PC-9 (cell line): ENCODE results near the gene THPO. TPM values are rescaled to one million over a fixed set of nuclear protein-coding genes. Genes with fewer than 3 reads are reported as not detected.

Experiments
- BruUV-seq: library from RNA; stranded (reverse); fragments of 400-500 nt; replicated peaks from 2 replicates; lab custom pipeline; 2021; lab: Mats Ljungman, UMichigan
- CTCF ChIA-PET: fragments of 300-600 bp; sonication (Branson Sonifier 250); formaldehyde crosslinking; loops from one replicate; lab custom pipeline; 2022; ENCODE audit warnings: antibody characterized with exemption; lab: Charles Lee
- POLR2A ChIA-PET: fragments of 300-600 bp; sonication (Branson Sonifier 250); formaldehyde crosslinking; loops from one replicate; lab custom pipeline; 2022; ENCODE audit warnings: antibody characterized with exemption; ENCODE audit not compliant: unreplicated experiment; lab: Charles Lee
- DNase-seq, 2 experiments: peaks; one replicate each; pipeline versions ENCODE4 v3.0.0 to v3.0.0-alpha.2; 2015 to 2022; ENCODE audit warnings: mixed read lengths in 1 of 2
- H2AFZ ChIP-seq: fragments of 200-600 bp; sonication (generic); 2 replicates; pipeline ENCODE4 v1.8.1; 2017; ENCODE audit warnings: antibody characterized with exemption
- H3F3A ChIP-seq: fragments of 200-600 bp; sonication (generic); 2 replicates; pipeline ENCODE4 v1.8.1; 2017; ENCODE audit warnings: antibody characterized with exemption, mild to moderate bottlenecking, low read depth; ENCODE audit not compliant: insufficient read depth
- H3K27ac ChIP-seq: fragments of 200-600 bp; sonication (generic); 2 replicates; pipeline ENCODE4 v1.6.1; 2016; ENCODE audit warnings: mixed run types
- H3K27me3 ChIP-seq: fragments of 200-600 bp; sonication (generic); 2 replicates; pipeline ENCODE4 v1.6.1; 2016; ENCODE audit warnings: low read depth, mixed run types; ENCODE audit not compliant: insufficient read depth
- H3K36me3 ChIP-seq: fragments of 200-600 bp; sonication (generic); 2 replicates; pipeline ENCODE4 v1.6.1; 2016; ENCODE audit warnings: low read depth, mixed run types
- H3K4me1 ChIP-seq: fragments of 200-600 bp; sonication (generic); replicated peaks from 2 replicates; pipeline ENCODE4 v1.6.1; 2016; ENCODE audit warnings: mixed run types; ENCODE audit not compliant: insufficient read depth
- H3K4me2 ChIP-seq: fragments of 200-600 bp; sonication (generic); 2 replicates; pipeline ENCODE4 v1.6.1; 2017; ENCODE audit warnings: mixed run types
- H3K4me3 ChIP-seq: fragments of 200-600 bp; sonication (generic); 2 replicates; pipeline ENCODE4 v1.6.1; 2016; ENCODE audit warnings: mixed run types
- H3K79me2 ChIP-seq: fragments of 200-600 bp; sonication (generic); 2 replicates; pipeline ENCODE4 v1.6.1; 2017; ENCODE audit warnings: low read depth, mixed run types
- H3K9me2 ChIP-seq: fragments of 200-600 bp; sonication (generic); 2 replicates; pipeline ENCODE4 v1.8.1; 2017; ENCODE audit warnings: mild to moderate bottlenecking; ENCODE audit not compliant: insufficient read depth
- H3K9me3 ChIP-seq: fragments of 200-600 bp; sonication (generic); 2 replicates; pipeline ENCODE4 v1.8.1; 2016; ENCODE audit warnings: low read depth; ENCODE audit not compliant: insufficient read depth
- H4K20me1 ChIP-seq: fragments of 200-600 bp; sonication (generic); 2 replicates; pipeline ENCODE4 v1.8.1; 2017; ENCODE audit not compliant: insufficient read depth
- EZH2 ChIP-seq: fragments of 200-600 bp; sonication (generic); IDR thresholded peaks from 2 replicates; pipeline ENCODE4 v1.8.0; 2017; ENCODE audit warnings: antibody characterized with exemption, low read depth
- intact Hi-C: fragments of 100-400 bp; cut with micrococcal nuclease; formaldehyde crosslinking; loops from one replicate; pipeline ENCODE4 v1.10.0; 2022; ENCODE audit not compliant: unreplicated experiment
- total RNA-seq: library from RNA; stranded (reverse); gene quantifications from 2 replicates; pipeline ENCODE4 v1.2.3, GENCODE V29; 2021
- TF ChIP-seq, protein P1 (sequence below): fragments of 200-600 bp; sonication (generic); conservative IDR thresholded peaks from 2 replicates; pipeline ENCODE4 v1.6.1; 2017; ENCODE audit warnings: mixed run types, antibody characterized with exemption, mild to moderate bottlenecking, moderate library complexity

The THPO gene
- total RNA-seq, 1 experiment from 2014 or later, result not detected

DNA sequence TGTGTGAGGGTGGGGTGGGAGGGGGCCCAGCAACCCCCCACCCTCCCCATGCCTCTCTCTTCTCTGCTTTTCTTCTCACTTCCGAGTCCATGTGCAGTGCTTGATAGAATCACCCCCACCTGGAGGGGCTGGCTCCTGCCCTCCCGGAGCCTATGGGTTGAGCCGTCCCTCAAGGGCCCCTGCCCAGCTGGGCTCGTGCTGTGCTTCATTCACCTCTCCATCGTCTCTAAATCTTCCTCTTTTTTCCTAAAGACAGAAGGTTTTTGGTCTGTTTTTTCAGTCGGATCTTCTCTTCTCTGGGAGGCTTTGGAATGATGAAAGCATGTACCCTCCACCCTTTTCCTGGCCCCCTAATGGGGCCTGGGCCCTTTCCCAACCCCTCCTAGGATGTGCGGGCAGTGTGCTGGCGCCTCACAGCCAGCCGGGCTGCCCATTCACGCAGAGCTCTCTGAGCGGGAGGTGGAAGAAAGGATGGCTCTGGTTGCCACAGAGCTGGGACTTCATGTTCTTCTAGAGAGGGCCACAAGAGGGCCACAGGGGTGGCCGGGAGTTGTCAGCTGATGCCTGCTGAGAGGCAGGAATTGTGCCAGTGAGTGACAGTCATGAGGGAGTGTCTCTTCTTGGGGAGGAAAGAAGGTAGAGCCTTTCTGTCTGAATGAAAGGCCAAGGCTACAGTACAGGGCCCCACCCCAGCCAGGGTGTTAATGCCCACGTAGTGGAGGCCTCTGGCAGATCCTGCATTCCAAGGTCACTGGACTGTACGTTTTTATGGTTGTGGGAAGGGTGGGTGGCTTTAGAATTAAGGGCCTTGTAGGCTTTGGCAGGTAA, 32.5 kb downstream of the THPO start:
- no peaks in the 10 kb centered on the region for H3K9me3 ChIP-seq
- peaks cover 8% of the 10 kb centered on the region; the same call in 1 of the 2 replicates for H3K4me1 ChIP-seq
- TF ChIP-seq, protein P1, sequence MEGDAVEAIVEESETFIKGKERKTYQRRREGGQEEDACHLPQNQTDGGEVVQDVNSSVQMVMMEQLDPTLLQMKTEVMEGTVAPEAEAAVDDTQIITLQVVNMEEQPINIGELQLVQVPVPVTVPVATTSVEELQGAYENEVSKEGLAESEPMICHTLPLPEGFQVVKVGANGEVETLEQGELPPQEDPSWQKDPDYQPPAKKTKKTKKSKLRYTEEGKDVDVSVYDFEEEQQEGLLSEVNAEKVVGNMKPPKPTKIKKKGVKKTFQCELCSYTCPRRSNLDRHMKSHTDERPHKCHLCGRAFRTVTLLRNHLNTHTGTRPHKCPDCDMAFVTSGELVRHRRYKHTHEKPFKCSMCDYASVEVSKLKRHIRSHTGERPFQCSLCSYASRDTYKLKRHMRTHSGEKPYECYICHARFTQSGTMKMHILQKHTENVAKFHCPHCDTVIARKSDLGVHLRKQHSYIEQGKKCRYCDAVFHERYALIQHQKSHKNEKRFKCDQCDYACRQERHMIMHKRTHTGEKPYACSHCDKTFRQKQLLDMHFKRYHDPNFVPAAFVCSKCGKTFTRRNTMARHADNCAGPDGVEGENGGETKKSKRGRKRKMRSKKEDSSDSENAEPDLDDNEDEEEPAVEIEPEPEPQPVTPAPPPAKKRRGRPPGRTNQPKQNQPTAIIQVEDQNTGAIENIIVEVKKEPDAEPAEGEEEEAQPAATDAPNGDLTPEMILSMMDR, result peak; percentile 86
- no peak for TF ChIP-seq EZH2
- no peaks in the 10 kb centered on the region for H3K27me3 ChIP-seq
- H3F3A ChIP-seq, result peaks cover 9% of the 10 kb centered on the region; the same call in 1 of the 2 replicates
- no peak overlapping the region for H3K4me3 ChIP-seq
- CTCF ChIA-PET, result interaction anchor here (0.5 to 1.0 kb wide), 2 partner anchors 26 to 453 kb away, joined by 3 to 4 read pairs; no protein-coding TSS in a partner anchor
- intact Hi-C loops, result loop anchor here (1.0 to 5.0 kb wide), 2 partner anchors 17 to 33 kb away; partner anchors contain the start of gene EIF4G1
- H3K79me2 ChIP-seq, result no peaks in the 10 kb centered on the region
- no peaks in the 10 kb centered on the region for H4K20me1 ChIP-seq
- H3K9me2 ChIP-seq, result no peaks in the 10 kb centered on the region
- no peak overlapping the region for H2AFZ ChIP-seq
- no peaks in the 10 kb centered on the region for H3K36me3 ChIP-seq
- DNase-seq, result peak; percentile 83
- POLR2A ChIA-PET, result no interaction called here
- BruUV-seq, result no TSS peak
- no peak overlapping the region for H3K27ac ChIP-seq
- no peak overlapping the region for H3K4me2 ChIP-seq

GRCh38 chr3:184344579-184345316, 33.3 kb downstream of the THPO start:
- no peak for DNase-seq
- CTCF ChIA-PET, result interaction anchor here (0.7 to 1.0 kb wide), 2 partner anchors 27 to 83 kb away, joined by 3 to 4 read pairs; partner anchors contain the start of gene CAMK2N2
- peaks cover 6% of the 10 kb centered on the region; the same call in 1 of the 2 replicates for H3F3A ChIP-seq
- H4K20me1 ChIP-seq, result no peaks in the 10 kb centered on the region
- TF ChIP-seq, protein P1, result no peak
- no peak for TF ChIP-seq EZH2
- peaks cover 8% of the 10 kb centered on the region; the same call in 1 of the 2 replicates for H3K4me1 ChIP-seq
- H3K4me3 ChIP-seq, result no peak overlapping the region
- POLR2A ChIA-PET, result interaction anchor here (0.5 kb wide), 1 partner anchor 25 kb away, joined by 4 read pairs; no protein-coding TSS in a partner anchor
- H3K4me2 ChIP-seq, result no peak overlapping the region
- no peak overlapping the region for H2AFZ ChIP-seq
- H3K79me2 ChIP-seq, result no peaks in the 10 kb centered on the region
- no peaks in the 10 kb centered on the region for H3K27me3 ChIP-seq
- intact Hi-C loops, result loop anchor here (1.0 to 5.0 kb wide), 2 partner anchors 18 to 32 kb away; partner anchors contain the start of gene EIF4G1
- BruUV-seq, result no TSS peak
- no peak overlapping the region for H3K27ac ChIP-seq
- H3K9me2 ChIP-seq, result no peaks in the 10 kb centered on the region
- H3K9me3 ChIP-seq, result no peaks in the 10 kb centered on the region
- no peaks in the 10 kb centered on the region for H3K36me3 ChIP-seq

- Histone ChIP-seq H3K9me3 (no peaks in the 10 kb centered on the region), H3K4me2 (no peak overlapping the region), H3K79me2 (no peaks in the 10 kb centered on the region), H2AFZ (no peak overlapping the region), H4K20me1 (no peaks in the 10 kb centered on the region), H3K4me1 (peaks cover 8% of the 10 kb centered on the region; the same call in 1 of the 2 replicates), H3F3A (peaks cover 6% of the 10 kb centered on the region; the same call in 1 of the 2 replicates), H3K36me3 (no peaks in the 10 kb centered on the region), H3K27me3 (no peaks in the 10 kb centered on the region), H3K27ac (no peak overlapping the region), H3K4me3 (no peak overlapping the region), H3K9me2 (no peaks in the 10 kb centered on the region)
- BruUV-seq, result no TSS peak
- ChIA-PET POLR2A (no interaction called here), CTCF (no interaction called here)
- TF ChIP-seq, protein P1, result no peak
- TF ChIP-seq EZH2, result no peak
- intact Hi-C loops, result no loop called here
- no peak for DNase-seq
Observed at GRCh38 chr3:184343200-184343876, 34.7 kb downstream of the THPO start.
